Measurements from ENCODE around the gene VCL.

- TF ChIP-seq CTCF (IDR thresholded peaks at IDR 0.05) (no peak), POLR2A (IDR thresholded peaks at IDR 0.05) (no peak), POLR2AphosphoS5 (IDR thresholded peaks at IDR 0.05) (no peak), EP300 (IDR thresholded peaks at IDR 0.05) (no peak)
Observed at GRCh38 chr10:73973427-73973826, 24.5 kb upstream of the VCL start.
